Endothelial cell (in vitro differentiated cells): ENCODE measurements around the gene TSPYL4. TPM values are rescaled to one million over a fixed set of nuclear protein-coding genes. Genes with fewer than 3 reads are reported as not detected.

Experiments used
- DNase-seq: peaks from one replicate; pipeline ENCODE4 v3.0.0; 2021; ENCODE audit warnings: low spot score
- H3K27ac Mint-ChIP-seq: one replicate; pipeline ENCODE4 v1.8.0; 2021; ENCODE audit warnings: mixed read lengths, inconsistent platforms; ENCODE audit not compliant: unreplicated experiment
- H3K27me3 Mint-ChIP-seq: one replicate; pipeline ENCODE4 v1.8.0; 2021; ENCODE audit warnings: mild to moderate bottlenecking, moderate library complexity, mixed read lengths, inconsistent platforms; ENCODE audit not compliant: unreplicated experiment
- H3K36me3 Mint-ChIP-seq: one replicate; pipeline ENCODE4 v1.8.0; 2021; ENCODE audit warnings: mild to moderate bottlenecking, low read depth, mixed read lengths, inconsistent platforms; ENCODE audit not compliant: unreplicated experiment
- H3K4me1 Mint-ChIP-seq: one replicate; pipeline ENCODE4 v1.8.0; 2021; ENCODE audit warnings: mild to moderate bottlenecking, mixed read lengths, inconsistent platforms; ENCODE audit not compliant: unreplicated experiment
- H3K4me3 Mint-ChIP-seq: one replicate; pipeline ENCODE4 v1.8.0; 2021; ENCODE audit warnings: mild to moderate bottlenecking, mixed read lengths, inconsistent platforms; ENCODE audit not compliant: unreplicated experiment
- H3K9me3 Mint-ChIP-seq: one replicate; pipeline ENCODE4 v1.8.0; 2021; ENCODE audit warnings: mixed read lengths, inconsistent platforms; ENCODE audit not compliant: unreplicated experiment
- CTCF ChIP-seq: fragments of 200-600 bp; sonication (generic); IDR thresholded peaks from one replicate; pipeline ENCODE4 v1.5.0; 2021; ENCODE audit warnings: antibody characterized with exemption; ENCODE audit not compliant: unreplicated experiment
- total RNA-seq: library from RNA; stranded (reverse); fragmentation: NEBNext Ultra II Directional; extraction: Animal tissue kit (Norgen Biotek cat#: 25700); gene quantifications from one replicate; pipeline ENCODE4 v1.2.1, GENCODE V29; 2021; ENCODE audit not compliant: unreplicated experiment

TSPYL4 gene
- total RNA-seq, 1 donor from 2014 or later, result 21.1 TPM

DNA sequence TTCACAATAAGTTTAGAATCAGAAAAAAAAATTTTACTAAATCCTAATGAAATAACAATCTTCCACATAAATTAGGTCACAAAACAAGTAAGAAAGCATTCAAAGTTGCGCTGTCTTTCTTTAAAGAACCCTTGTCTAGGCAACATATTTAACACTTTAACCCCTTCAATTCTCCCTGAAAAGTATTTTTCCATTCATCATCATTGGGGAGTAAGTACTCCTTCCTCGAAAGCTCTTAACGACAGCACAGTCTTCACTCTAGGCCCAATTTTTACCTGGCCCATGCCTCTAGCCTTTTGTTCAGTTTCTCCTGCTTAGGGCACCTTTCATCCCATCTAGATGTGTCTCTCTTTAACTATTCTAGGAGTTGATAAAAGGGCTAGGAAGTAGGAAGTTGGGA, 23.2 kb upstream of the TSPYL4 start:
- DNase-seq, result no peak
- Mint-ChIP-seq H3K4me3 (peak overlapping the region; percentile 98), H3K4me1 (peaks cover 55% of the 10 kb centered on the region), H3K9me3 (no peaks in the 10 kb centered on the region), H3K27me3 (peaks cover 10% of the 10 kb centered on the region), H3K27ac (peak overlapping the region; percentile 39), H3K36me3 (peaks cover 12% of the 10 kb centered on the region)
- TF ChIP-seq CTCF, result no peak

DNA sequence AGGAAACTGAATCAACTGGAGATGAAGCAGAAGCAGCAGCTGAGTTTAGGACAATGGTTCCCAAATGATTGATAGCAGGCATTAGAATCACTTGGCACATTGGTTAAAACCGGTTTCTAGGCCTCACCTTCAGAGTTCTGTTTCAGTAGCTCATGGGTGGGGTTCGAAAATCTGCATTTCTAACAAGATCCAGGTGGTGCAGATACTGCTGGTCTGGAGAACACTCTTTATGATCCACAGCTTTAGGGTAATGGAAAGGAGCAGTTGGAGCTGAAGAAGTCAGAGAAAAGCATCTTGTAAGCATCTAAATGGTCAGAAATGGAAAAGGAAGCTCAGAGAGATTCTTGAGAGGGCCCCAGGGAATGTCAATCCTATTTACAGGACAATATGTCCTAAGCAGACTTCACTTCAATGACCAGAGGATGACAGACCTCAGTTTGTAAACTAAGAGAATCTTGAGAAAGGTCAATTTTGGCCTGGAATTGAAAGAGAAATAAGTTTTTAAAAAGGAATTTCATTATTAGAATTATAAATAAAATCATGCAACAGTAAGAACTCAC, 17.4 kb upstream of the TSPYL4 start:
- TF ChIP-seq CTCF, result no peak
- H3K36me3 Mint-ChIP-seq, result peaks cover 6% of the 10 kb centered on the region
- H3K27ac Mint-ChIP-seq, result no peak overlapping the region
- no peak overlapping the region for H3K4me3 Mint-ChIP-seq
- peaks cover 8% of the 10 kb centered on the region for H3K4me1 Mint-ChIP-seq
- no peaks in the 10 kb centered on the region for H3K9me3 Mint-ChIP-seq
- no peaks in the 10 kb centered on the region for H3K27me3 Mint-ChIP-seq
- DNase-seq, result no peak

GRCh38 chr6:116268589-116269293, 14.9 kb upstream of the TSPYL4 start:
- Mint-ChIP-seq H3K27ac (no peak overlapping the region), H3K27me3 (no peaks in the 10 kb centered on the region), H3K9me3 (no peaks in the 10 kb centered on the region), H3K36me3 (peaks cover 14% of the 10 kb centered on the region), H3K4me1 (no peaks in the 10 kb centered on the region), H3K4me3 (no peak overlapping the region)
- no peak for DNase-seq
- peak; percentile 78 for TF ChIP-seq CTCF

- no peak overlapping the region for H3K4me3 Mint-ChIP-seq
- H3K27ac Mint-ChIP-seq, result peak overlapping the region; percentile 4
- no peaks in the 10 kb centered on the region for H3K4me1 Mint-ChIP-seq
- no peak for TF ChIP-seq CTCF
- DNase-seq, result no peak
- peaks cover 17% of the 10 kb centered on the region for H3K36me3 Mint-ChIP-seq
- no peaks in the 10 kb centered on the region for H3K9me3 Mint-ChIP-seq
- no peaks in the 10 kb centered on the region for H3K27me3 Mint-ChIP-seq
Measured at GRCh38 chr6:116267836-116268588, 14.1 kb upstream of the TSPYL4 start.

- no peak overlapping the region for H3K27ac Mint-ChIP-seq
- no peaks in the 10 kb centered on the region for H3K27me3 Mint-ChIP-seq
- DNase-seq, result no peak
- H3K9me3 Mint-ChIP-seq, result no peaks in the 10 kb centered on the region
- no peak for TF ChIP-seq CTCF
- H3K4me1 Mint-ChIP-seq, result no peaks in the 10 kb centered on the region
- peaks cover 29% of the 10 kb centered on the region for H3K36me3 Mint-ChIP-seq
- H3K4me3 Mint-ChIP-seq, result no peak overlapping the region
Measured at GRCh38 chr6:116266803-116267202, 12.9 kb upstream of the TSPYL4 start.
